HTERT RPE-1 (cell line): ENCODE results near the gene RMND5B.

Experiments used
- in situ Hi-C: fragments of 300-500 bp; cut with MboI; formaldehyde crosslinking; loops from 4 replicates; pipeline ENCODE4 v1.14.3; 2020; ENCODE audit warnings: low sequenced_read_pairs

The RMND5B gene

DNA sequence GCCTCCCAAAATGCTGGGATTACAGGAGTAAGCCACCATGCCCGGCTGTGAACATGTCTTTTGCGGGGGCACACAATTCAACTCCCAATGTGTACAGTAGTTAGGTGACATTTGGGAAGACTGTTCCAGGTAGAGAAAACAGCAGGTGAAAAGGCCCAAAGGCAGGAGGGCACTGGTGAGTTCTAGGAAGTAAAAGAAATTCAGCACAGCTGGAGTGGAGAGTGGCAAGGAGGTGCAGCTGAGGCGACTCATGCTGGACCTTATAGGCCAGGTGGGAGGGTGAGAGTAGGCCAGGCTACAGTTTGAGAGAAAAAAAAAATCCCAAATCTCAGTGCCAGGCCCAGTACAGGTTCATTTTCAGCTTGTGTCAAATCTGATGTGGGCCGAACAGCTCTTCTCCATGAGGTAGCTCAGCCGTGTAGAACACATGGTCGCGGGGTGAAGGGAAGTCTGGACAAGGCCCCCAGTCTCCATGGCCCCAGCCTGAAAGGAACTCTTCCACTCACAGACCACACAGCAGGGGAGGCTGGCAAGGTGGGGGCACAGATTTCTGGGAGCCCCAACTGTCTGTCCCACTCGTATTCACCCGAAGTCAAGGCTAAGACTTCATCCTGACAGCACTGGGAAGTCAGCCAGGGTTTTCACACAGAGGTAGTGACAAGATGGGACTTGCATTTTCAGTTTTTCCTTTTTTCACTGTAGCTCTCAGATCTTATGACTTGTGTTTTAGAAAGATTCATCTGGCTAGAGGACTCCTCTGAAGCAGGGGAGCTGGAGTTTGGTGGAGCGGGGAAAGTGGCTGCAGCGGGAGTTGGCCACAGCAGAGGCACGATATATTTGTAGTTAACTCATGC, 69.0 kb downstream of the RMND5B start:
- in situ Hi-C loops, result no loop called here
